Astrocyte of the hippocampus (primary cell): Measurements from ENCODE around the gene PSMA7.
A peak's percentile ranks its signal among the peaks of the same experiment; 100 is the strongest.
"Not testable (repeated sequence)": the region's sequence is repeated elsewhere in the genome, so short reads cannot be mapped to it uniquely, and the experiment has no call there.

Source experiments
- DNase-seq: peaks from one replicate; pipeline ENCODE4 v3.0.0; 2011; ENCODE audit warnings: low read depth, low spot score

PSMA7 gene

GRCh38 chr20:62155428-62156253 is 12.4 kb upstream of the PSMA7 start:
- DNase-seq = peak; percentile 53

GRCh38 chr20:62151835-62152364 is 8.7 kb upstream of the PSMA7 start:
- DNase-seq = no peak

- DNase-seq = no peak
These were observed 8.0 kb upstream of the PSMA7 start for GRCh38 chr20:62151225-62151624.

GRCh38 chr20:62150310-62150575 is 7.0 kb upstream of the PSMA7 start:
- no peak for DNase-seq

GRCh38 chr20:62149532-62150309 is 6.5 kb upstream of the PSMA7 start:
- peak; percentile 68 for DNase-seq

GRCh38 chr20:62148908-62149314 is 5.7 kb upstream of the PSMA7 start:
- no peak for DNase-seq

- DNase-seq = not testable (repeated sequence)
These were observed 5.2 kb upstream of the PSMA7 start for GRCh38 chr20:62148383-62148782.

- no peak for DNase-seq
These were observed 4.3 kb upstream of the PSMA7 start for GRCh38 chr20:62147528-62147927.

- no peak for DNase-seq
These were observed 3.9 kb upstream of the PSMA7 start for GRCh38 chr20:62147125-62147524.

- no peak for DNase-seq
These were observed 3.0 kb upstream of the PSMA7 start for GRCh38 chr20:62146019-62146755.

GRCh38 chr20:62145688-62146018 is 2.5 kb upstream of the PSMA7 start:
- DNase-seq = no peak

GRCh38 chr20:62143957-62144825 is 997 bp upstream of the PSMA7 start:
- DNase-seq = peak; percentile 82

GRCh38 chr20:62142252-62143080 is 728 bp downstream of the PSMA7 start:
- DNase-seq = peak; percentile 47

GRCh38 chr20:62141397-62142251 is 1.6 kb downstream of the PSMA7 start:
- DNase-seq = peak; percentile 42

GRCh38 chr20:62141043-62141396 is 2.2 kb downstream of the PSMA7 start:
- DNase-seq = no peak

GRCh38 chr20:62139636-62140035 is 3.6 kb downstream of the PSMA7 start:
- no peak for DNase-seq

GRCh38 chr20:62138912-62139311 is 4.3 kb downstream of the PSMA7 start:
- no peak for DNase-seq

GRCh38 chr20:62138204-62138543 is 5.0 kb downstream of the PSMA7 start:
- no peak for DNase-seq

GRCh38 chr20:62137478-62138203 is 5.6 kb downstream of the PSMA7 start:
- no peak for DNase-seq
